Mesenteric fat pad (tissue), 1 donor: ENCODE data around the gene MTA1. TPM values are rescaled to one million over a fixed set of nuclear protein-coding genes. Genes with fewer than 3 reads are reported as not detected.

ENCODE experiments used
- DNase-seq: peaks from one replicate; pipeline ENCODE4 v3.0.0-alpha.2; 2020; ENCODE audit warnings: low spot score
- total RNA-seq: library from RNA; stranded (reverse); fragmentation: NEBNext Ultra II Directional; extraction: Animal tissue kit (Norgen Biotek cat#: 25700); gene quantifications from one replicate; pipeline ENCODE4 v1.2.1, GENCODE V29; 2021
- donor health status: DM: yes; HTN: yes; CAD: no.

Gene MTA1
- total RNA-seq, 1 donor from 2014 or later = 87.1 TPM

GRCh38 chr14:105421723-105422615 lies 2.3 kb downstream of the MTA1 start:
- peak; percentile 81 for DNase-seq

DNA sequence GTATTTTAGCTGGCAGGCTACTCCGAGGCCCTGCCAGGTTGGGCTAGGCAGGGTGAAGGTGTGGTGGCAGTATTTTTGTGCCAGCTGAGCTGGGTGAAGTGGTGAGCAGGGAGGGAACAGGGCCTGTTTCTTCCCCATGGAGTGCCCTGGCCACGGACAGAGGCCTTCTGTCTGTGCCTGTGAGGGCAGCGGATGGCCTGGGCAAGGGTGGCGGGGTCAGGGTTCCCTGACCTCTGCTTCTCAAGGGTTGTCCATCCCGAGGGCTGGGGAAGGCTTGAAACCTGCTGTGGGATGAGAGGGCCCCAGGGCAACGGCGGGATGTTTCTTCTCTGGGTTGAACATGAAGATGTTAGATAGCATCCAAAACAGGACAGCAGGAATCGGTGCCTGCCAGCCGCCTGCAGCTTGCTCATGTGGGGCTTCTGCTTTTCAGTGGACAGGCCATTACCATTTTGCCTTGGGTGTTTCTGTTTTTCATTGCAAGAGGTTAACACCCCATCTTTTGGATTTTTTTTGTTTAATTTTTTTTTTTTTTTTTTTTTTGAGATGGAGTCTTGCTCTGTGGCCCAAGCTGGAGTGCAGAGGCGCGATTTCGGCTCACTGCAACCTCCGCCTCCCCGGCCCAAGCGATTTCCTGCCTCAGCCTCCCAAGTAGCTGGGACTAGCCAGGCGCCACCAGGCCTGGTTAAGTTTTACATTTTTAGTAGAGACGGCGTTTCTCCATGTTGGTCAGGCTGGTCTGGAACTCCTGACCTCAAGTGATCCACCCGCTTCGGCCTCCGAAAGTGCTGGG lies 3.3 kb downstream of the MTA1 start:
- DNase-seq = no peak

GRCh38 chr14:105423488-105424195 lies 4.0 kb downstream of the MTA1 start:
- no peak for DNase-seq

DNA sequence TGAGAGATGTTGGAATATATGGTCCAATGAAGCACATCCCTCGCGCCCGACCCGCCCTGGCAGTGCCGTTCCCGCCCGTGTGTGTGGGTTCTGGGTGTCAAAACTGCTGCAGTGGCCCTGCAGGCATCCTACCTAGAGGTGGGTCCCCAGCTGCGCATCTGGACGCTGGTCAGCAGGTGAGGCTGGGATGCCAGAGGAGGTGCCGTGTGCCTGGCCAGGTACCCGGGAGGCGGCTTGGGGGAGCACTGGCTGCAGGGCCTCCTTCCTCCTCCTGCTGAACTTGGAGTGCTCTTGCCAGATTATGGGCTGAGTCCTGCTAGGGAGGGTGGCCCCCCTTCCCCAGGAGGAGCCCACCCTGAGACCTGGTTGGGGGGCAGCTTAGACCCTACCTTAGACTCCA lies 5.2 kb downstream of the MTA1 start:
- no peak for DNase-seq

DNA sequence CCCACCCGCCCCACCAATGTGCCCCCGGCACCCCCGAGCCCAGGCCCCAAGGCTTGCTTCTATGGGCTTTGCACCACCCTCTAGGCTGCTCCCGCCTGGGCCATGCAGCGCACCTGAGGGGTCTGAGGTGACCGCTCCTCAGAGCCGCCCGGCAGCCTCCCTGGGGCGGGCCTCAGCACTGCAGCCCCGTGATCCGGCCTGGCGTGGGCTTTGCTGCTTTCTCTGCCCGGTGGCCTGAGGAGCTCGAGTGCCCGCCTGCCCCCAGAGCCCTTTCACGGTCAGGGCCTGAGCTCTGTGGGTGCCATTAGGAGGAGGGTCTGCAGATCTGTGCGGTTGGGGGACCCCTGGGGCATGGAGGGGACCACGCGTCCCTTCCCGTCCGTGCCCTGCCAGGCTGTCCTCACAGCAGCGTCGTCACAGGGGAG lies 6.2 kb downstream of the MTA1 start:
- DNase-seq = no peak

GRCh38 chr14:105426416-105427130 lies 6.9 kb downstream of the MTA1 start:
- DNase-seq = peak; percentile 84

- DNase-seq = no peak
Measured at GRCh38 chr14:105427412-105427811, 7.8 kb downstream of the MTA1 start.

DNA sequence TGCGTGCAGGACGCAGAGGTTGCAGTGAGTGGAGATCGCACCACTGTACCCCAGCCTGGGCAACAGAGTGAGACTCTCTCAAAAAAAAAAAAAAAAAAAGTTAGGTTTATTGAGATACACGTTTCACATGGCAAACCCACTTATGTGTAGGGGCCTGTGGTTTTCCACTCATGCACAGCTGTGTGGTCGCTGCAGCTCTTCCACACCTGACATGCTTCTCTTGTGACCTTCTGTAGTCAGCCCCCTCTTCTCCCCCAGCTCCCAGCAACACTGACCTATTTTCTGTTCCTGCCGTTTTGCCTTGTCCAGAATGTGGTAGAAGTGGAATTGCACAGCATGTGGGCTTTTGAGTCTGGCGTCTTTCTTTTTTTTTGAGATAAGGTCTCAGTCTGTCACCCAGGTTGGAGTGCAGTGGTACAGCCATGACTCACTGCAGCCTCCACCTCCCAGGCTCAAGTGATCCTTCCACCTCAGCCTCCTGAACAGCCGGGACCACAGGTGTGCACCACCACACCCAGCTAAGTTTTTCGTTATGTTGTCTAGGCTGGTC lies 8.4 kb downstream of the MTA1 start:
- DNase-seq = no peak

DNA sequence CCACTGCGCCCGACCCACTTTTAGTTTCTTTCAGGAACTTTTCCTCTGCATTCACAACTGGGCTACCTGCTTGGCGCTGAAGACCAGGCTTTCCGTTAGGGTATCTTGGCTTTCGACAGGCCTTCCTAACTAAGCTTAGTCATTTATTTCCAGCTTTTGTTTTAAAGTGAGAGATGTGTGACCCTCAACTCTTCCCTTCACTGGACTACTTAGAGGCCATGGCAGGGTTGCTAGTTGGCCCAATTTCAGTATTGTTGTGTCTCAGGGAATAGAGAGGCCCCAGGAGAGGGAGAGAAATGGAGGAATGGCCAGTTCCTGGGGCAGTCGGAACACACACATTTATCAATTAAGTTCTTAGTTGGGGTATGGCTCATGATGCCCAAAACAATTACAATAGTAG lies 10.4 kb downstream of the MTA1 start:
- no peak for DNase-seq

DNA sequence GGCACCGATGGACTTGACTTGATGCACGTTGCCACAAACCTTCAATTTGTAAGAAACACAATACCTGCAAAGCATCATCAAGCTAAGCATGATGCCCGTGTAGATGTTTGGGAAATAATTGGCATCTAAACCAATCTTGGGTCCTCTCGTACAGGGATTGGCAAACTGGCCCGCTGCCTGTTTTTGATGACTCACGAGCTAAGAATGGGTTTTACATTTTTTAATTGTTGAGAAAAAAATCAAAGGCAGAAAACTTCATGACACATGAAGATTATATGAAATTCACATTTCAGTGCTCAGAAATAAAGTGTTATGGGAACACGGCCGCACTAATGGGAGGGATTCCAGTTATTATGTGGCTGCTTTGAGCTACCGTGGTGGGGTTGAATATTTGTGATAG lies 10.9 kb downstream of the MTA1 start:
- no peak for DNase-seq

GRCh38 chr14:105431256-105431655 lies 11.6 kb downstream of the MTA1 start:
- DNase-seq = no peak

DNA sequence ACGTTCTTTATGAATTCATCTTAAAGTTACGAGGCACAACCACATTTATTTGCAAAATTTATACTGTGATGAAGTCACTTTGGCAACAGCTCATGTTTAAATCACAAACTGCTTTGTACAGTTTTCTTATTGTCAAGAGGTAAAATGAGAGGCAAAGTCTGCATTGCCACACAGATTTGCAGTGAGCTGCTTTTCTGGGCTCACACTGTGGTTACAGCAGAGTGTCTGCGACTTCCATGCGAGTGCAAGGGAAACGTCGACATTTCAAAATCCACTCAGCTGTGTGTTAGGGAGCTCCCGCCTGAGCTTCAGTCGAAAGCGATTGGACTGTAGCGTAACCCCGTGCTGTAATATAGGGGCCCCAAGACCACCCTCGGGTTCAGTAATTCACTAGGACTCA lies 13.0 kb downstream of the MTA1 start:
- no peak for DNase-seq

DNA sequence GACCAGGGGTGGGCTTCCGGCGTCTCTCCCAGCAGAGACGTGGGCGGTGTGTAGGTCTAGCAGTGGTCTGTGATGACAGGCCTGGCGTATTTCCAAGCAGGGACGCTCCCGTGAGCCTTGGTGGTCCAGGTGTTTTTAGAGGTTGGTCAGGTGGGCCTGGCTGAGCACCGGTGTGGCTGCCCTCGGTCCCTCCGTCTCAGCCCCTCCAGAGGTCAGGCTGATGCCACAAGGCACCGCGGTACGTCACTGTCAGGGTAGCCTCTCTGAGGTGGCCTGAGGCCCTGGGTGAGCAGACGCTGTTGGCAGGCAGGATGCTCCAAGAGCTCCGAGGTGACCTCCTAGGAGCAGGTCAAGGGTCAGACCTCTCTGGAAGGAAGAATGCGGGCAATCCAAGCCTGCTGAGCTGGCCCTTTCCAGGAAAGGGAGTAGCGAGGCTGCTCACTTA lies 13.6 kb downstream of the MTA1 start:
- no peak for DNase-seq

DNA sequence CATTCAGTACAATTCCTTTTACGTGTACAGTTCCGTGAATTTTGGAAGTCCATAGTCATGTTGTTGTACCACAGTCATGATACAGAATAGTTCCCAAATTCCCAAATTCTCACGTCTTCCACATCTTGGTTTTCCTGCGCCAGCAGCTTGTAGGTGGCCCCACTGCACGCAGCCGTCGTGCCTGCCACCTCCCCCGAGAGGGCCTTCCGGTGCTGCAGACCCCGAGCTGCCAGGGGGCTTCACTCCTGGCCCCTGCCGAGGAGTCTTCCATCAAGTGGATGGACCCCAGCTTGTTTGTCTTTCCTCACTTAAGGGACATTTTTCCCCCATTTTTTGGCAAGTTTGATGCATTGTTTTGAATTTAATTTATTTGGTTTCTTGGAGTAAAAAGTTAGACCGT lies 16.8 kb downstream of the MTA1 start:
- no peak for DNase-seq

DNA sequence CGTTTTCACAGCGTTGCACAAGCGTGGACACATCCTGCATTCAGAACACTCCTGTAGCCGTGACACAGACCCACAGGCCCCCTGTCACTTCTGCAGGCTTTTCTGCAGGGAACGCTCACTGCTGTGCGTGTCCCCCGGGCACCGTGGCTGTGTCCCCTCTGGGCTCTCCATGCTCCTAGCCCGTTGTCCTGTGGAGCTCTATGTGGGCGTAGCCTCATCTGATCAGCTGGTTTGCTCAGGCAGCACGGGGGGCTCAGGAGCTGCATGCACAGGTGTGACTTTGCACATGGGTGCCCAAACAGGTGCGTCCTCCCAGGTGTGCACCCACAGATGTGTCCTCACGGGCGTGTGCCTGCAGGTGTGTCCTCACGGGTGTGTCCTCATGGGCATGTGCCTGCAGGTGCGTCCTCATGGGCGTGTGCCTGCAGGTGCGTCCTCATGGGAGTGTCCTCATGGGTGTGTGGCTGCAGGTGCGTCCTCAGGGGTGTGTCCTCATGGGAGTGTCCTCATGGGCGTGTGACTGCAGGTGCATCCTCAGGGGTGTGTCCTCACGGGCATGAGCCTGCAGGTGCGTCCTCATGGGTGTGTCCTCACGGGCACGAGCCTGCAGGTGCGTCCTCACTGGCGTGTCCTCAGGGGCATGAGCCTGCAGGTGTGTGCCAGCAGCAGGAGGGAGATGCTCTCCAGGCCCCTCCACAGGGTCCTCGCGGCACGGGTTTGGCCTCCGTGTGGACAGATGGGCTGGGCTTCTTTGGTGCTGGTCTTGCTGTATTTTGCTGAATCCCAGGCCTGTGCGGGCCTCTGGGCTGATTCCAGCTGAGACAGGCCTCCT lies 17.5 kb downstream of the MTA1 start:
- DNase-seq = no peak

DNA sequence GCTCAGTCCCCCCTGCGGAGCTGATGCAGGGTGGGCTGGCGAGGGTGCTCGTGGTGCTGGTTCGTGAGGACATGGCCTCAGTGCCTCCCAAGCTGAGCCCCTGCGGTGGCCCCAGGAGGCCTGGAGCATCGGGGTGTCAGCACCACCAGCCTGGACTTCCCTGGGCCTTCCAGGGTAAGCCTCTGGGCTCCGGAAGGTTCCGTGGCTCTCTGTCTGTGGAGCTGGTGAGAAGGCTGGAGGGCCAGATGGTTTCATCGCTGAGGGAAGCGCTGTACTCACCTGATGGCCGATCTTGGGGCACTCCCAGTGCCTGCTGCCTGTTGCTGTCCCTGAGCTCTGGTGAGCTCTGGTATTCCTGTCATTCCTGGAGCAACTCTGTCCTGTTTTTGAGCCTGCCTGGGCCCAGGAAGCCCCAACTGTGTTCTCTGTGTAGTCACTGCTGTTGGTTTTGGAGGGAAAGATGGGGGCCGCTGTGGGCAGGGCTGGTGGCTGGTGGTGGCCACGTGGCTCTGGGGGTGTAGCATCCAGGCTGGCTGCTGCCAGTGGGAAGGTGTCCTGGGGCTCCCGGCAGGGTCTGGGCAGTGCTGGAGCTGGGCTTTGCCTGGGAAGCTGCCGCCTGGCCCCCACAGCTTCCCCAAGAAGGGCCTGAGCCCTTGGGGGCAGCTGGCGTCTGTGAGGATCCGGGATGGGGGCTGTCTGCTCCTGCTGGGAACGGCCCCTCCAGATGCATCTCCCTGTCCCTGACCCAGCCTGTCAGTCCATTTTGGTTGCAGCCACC lies 18.3 kb downstream of the MTA1 start:
- no peak for DNase-seq

GRCh38 chr14:105439179-105439578 lies 19.6 kb downstream of the MTA1 start:
- DNase-seq = no peak

GRCh38 chr14:105439710-105440553 lies 20.3 kb downstream of the MTA1 start:
- no peak for DNase-seq
